Activated CD8-positive, alpha-beta memory T cell treated with anti-CD3 and anti-CD28 coated beads, Interleukin-2, amount 10 ng/mL, durations not matched to agents 7 days and 5 days (primary cell): ENCODE measurements around the gene GRIA1. TPM values are rescaled to one million over a fixed set of nuclear protein-coding genes. Genes with fewer than 3 reads are reported as not detected.

Source experiments
- ATAC-seq: fragments of 150-1000 bp; cut with Tn5 transposase; one replicate; pipeline ENCODE4 v1.10.0; 2021; ENCODE audit warnings: moderate library complexity
- CTCF ChIA-PET: fragments of 350-600 bp; sonication (Branson Sonifier 250); formaldehyde crosslinking; loops from one replicate; lab custom pipeline; 2021; ENCODE audit warnings: antibody characterized with exemption; lab: Charles Lee
- DNase-seq: peaks from one replicate; pipeline ENCODE4 v3.0.0-alpha.2; 2020
- H3K27ac Mint-ChIP-seq: one replicate; pipeline ENCODE4 v1.8.0; 2021; ENCODE audit warnings: mild to moderate bottlenecking, mixed read lengths
- H3K27me3 Mint-ChIP-seq: one replicate; pipeline ENCODE4 v1.8.0; 2021; ENCODE audit warnings: mixed read lengths
- H3K36me3 Mint-ChIP-seq: one replicate; pipeline ENCODE4 v1.8.0; 2021; ENCODE audit warnings: mild to moderate bottlenecking, mixed read lengths
- H3K4me1 Mint-ChIP-seq: one replicate; pipeline ENCODE4 v1.8.0; 2021; ENCODE audit warnings: mixed read lengths
- H3K4me3 Mint-ChIP-seq: one replicate; pipeline ENCODE4 v1.8.0; 2021; ENCODE audit warnings: mild to moderate bottlenecking, moderate library complexity, mixed read lengths
- H3K9me3 Mint-ChIP-seq: one replicate; pipeline ENCODE4 v1.8.0; 2022; ENCODE audit warnings: low read depth, mixed read lengths
- total RNA-seq, 2 experiments: library from RNA; stranded (reverse); gene quantifications; one replicate each; pipeline ENCODE4 v1.2.3, GENCODE V29; 2021

The GRIA1 gene
- total RNA-seq, 2 experiments from 2014 or later, result not detected

DNA sequence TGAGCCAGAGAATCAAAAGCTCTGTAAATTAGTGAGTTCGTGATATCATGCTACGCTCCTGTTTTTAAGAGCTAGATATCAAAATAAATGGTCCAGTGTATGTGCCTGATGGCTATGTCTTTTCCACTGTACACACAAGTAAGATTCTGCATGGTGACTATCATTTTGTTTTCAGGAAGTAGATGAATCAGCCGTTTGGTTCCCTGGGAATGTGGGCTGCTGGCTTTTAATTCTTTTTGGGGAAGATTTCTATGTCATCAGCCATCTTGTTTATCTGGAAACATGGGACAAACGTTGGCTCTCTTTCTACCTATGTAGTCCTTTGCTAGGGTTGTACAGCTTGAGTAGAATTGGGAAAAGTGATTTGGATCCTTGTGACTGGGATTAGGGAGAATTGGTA is 126.7 kb downstream of the GRIA1 start:
- Mint-ChIP-seq H3K4me1 (no peaks in the 10 kb centered on the region), H3K27ac (no peak overlapping the region), H3K9me3 (no peaks in the 10 kb centered on the region), H3K36me3 (no peaks in the 10 kb centered on the region), H3K4me3 (no peak overlapping the region), H3K27me3 (no peaks in the 10 kb centered on the region)
- DNase-seq (no peak), ATAC-seq (no peak)
- CTCF ChIA-PET, result no interaction called here

DNA sequence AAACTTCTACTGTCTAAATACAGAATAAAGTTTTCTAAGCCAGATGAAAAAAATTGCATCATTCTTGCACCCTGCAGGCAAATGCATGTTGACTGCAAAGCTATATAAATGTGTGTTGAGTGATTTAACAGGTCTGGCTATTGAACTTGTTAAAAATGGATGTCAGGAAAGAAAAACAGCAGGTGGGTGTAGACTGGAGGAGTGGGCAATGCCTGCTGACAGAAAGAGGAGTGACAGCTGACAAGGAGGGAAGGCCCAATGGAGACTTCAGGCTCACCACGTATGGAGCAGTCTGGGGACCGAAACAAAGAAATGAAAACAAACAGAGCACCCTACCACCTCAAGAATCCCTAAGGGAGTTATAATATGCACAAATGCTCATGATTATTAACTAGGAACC is 127.8 kb downstream of the GRIA1 start:
- no peak for ATAC-seq

DNA sequence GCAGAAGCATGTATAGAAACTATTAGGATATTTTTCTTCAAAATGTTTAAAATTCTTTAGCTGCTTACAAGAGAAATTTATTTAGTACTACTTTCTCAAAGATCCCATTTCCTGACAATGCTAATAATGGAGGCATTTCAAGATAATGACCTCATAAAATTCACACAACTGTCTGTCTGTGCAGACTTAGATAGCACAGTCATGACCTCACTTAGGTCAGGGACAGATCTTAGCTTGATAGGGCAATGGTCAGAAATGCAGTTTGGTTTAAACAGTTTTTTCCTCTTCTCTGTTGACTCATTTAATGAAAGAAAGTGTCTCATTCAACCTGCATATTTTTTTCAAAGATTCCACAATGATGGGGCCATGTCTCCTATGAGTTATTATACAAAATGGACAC is 128.4 kb downstream of the GRIA1 start:
- Mint-ChIP-seq H3K4me3 (no peak overlapping the region), H3K27me3 (no peaks in the 10 kb centered on the region), H3K36me3 (no peaks in the 10 kb centered on the region), H3K27ac (no peak overlapping the region), H3K9me3 (no peaks in the 10 kb centered on the region), H3K4me1 (no peaks in the 10 kb centered on the region)
- CTCF ChIA-PET, result no interaction called here
- DNase-seq, result no peak
- no peak for ATAC-seq

More for the DNA sequence above, 127.8 kb downstream of the GRIA1 start:
- H3K9me3 Mint-ChIP-seq, result no peaks in the 10 kb centered on the region
- H3K4me1 Mint-ChIP-seq, result no peaks in the 10 kb centered on the region
- no peaks in the 10 kb centered on the region for H3K36me3 Mint-ChIP-seq
- DNase-seq, result no peak
- CTCF ChIA-PET, result no interaction called here
- H3K27me3 Mint-ChIP-seq, result no peaks in the 10 kb centered on the region
- H3K4me3 Mint-ChIP-seq, result no peak overlapping the region
- no peak overlapping the region for H3K27ac Mint-ChIP-seq

DNA sequence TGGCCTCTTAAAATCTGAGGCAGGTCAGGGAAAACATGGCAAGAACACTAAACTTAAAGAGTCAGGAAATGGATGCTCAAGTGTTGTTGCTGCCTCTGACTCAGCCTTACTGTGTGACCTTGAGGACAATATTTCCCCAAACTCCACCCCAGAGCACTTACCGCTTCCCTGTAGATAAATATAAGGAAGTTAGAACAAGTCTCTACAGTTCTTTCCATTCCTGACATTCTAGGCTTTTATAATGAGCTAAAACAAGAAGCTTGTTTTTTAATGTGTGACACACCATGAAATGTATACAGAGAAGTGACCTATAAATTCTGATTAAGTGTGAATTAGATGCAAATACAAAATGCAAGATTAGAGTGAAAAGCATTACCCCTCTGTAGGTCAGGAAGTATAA is 129.3 kb downstream of the GRIA1 start:
- no peak for DNase-seq
- CTCF ChIA-PET, result no interaction called here
- H3K9me3 Mint-ChIP-seq, result no peaks in the 10 kb centered on the region
- no peak for ATAC-seq
- H3K4me1 Mint-ChIP-seq, result no peaks in the 10 kb centered on the region
- H3K27ac Mint-ChIP-seq, result no peak overlapping the region
- no peaks in the 10 kb centered on the region for H3K36me3 Mint-ChIP-seq
- H3K4me3 Mint-ChIP-seq, result no peak overlapping the region
- no peaks in the 10 kb centered on the region for H3K27me3 Mint-ChIP-seq

DNA sequence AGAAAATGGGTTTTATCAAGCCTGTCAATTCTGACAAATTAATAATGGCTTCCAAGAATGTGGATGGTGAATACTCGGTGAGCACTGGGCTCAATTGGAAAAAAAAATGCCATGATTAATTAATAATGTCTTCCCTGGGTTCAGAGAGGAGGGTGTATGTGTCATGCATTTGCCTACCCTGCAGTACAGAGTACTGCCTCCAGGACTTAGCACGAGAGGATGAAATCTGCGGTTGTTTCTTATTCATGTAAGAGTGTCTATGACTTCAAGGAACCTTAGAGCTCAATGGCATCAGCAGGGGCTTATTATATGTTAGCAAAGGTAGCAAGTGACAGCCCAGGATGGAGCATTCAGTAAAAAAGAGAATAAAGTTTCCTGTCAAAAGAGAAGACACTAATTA is 132.7 kb downstream of the GRIA1 start:
- CTCF ChIA-PET, result no interaction called here
- Mint-ChIP-seq H3K27ac (no peak overlapping the region), H3K27me3 (no peaks in the 10 kb centered on the region), H3K4me1 (no peaks in the 10 kb centered on the region), H3K4me3 (no peak overlapping the region), H3K36me3 (no peaks in the 10 kb centered on the region), H3K9me3 (no peaks in the 10 kb centered on the region)
- ATAC-seq, result no peak
- DNase-seq, result no peak

DNA sequence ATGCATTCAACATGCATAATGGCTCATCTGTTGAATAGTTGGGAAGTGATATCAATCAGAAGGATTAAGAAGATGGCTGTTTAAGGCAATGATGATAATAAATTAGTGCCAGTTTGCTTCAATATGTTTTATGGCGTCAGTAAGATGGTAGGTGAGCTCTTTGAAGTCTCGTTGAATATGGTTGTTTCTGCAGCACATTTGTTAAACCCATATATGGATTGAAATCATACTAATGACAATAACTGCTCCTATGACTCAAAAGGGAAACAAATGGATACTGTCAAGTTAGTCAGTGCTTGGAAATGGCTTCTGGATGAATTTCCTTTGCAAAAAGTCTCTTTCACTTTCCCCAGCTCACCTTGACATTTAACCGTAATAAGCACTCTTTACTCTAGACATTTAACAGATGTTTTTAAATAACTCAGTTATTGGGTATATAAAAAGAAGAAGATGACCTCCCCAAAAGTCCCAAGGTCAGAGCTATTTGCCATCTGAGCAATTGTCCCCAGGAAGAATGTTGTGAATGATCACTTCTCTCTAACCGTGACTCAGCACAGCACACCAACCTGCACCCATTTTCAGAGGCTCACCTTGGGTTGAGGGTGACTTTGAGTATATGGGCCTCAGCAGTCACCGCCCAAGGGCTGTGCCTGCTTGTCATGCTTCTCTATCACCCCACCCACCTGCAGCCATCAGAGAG is 133.4 kb downstream of the GRIA1 start:
- no peak for DNase-seq
- Mint-ChIP-seq H3K27me3 (no peaks in the 10 kb centered on the region), H3K4me1 (no peaks in the 10 kb centered on the region), H3K36me3 (no peaks in the 10 kb centered on the region), H3K27ac (no peak overlapping the region), H3K4me3 (no peak overlapping the region), H3K9me3 (no peaks in the 10 kb centered on the region)
- CTCF ChIA-PET, result no interaction called here
- ATAC-seq, result no peak

DNA sequence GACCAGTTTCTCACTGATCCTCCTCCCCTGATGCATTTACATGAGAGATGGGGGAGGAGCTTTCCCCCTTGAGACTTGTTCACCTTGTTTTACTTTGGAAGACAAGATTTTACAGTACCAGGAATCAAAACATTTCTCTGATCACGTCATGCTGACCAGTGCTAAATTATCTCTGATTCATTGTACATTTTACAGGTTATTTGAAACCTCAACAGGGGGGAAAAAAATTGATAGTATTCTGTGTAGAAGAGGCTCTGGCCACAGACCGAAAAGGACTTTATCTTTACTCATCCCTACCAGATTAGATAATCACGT is 133.9 kb downstream of the GRIA1 start:
- Mint-ChIP-seq H3K36me3 (no peaks in the 10 kb centered on the region), H3K27ac (no peak overlapping the region), H3K4me3 (no peak overlapping the region), H3K27me3 (no peaks in the 10 kb centered on the region), H3K4me1 (no peaks in the 10 kb centered on the region), H3K9me3 (no peaks in the 10 kb centered on the region)
- CTCF ChIA-PET, result no interaction called here
- ATAC-seq (no peak), DNase-seq (no peak)

DNA sequence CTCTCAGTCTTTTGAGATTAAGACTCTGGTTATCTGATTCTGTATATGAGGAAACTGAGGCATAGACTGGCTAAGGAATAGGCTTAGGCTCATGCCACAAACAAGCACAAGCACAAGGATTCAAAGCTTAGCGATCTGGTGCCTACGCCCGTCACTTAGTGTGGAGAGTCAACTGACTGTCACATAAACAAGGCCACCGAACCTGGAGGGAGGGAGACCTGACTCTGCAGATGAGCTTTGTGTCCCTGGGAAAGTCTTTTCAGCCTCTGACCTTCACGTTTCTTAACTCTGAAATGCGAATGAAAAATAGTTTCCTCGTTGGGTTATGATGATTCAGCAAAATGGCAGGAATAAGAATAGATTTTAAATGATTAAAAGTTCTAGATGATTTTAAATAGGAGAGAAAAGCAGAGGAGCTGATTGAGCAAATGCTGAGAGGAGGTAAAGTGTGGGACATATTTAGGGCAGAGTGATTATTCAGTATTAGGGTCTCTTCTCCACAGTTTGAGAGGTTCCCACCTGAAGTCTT is 135.4 kb downstream of the GRIA1 start:
- Mint-ChIP-seq H3K27ac (no peak overlapping the region), H3K9me3 (no peaks in the 10 kb centered on the region), H3K27me3 (no peaks in the 10 kb centered on the region), H3K4me1 (no peaks in the 10 kb centered on the region), H3K4me3 (no peak overlapping the region), H3K36me3 (no peaks in the 10 kb centered on the region)
- CTCF ChIA-PET, result no interaction called here
- DNase-seq (no peak), ATAC-seq (no peak)

DNA sequence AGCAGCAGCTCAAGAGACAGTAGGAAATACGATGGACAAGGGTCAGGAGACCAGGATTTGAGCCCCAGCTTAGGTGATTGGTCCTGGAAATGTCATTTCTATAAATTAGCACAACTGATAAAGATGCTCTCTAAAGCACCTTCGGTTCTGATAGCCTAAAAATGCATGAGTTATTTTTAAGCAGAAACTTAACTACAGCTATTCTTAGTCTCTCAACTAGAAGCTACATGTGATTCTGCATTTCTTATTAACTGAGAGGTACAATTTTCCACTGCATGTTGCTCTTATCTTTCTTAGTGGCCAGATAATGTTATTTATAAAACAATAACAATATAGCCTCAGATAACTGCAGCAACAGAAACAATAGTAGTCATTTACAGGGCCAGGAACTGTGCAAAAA is 136.4 kb downstream of the GRIA1 start:
- no peak overlapping the region for H3K4me3 Mint-ChIP-seq
- DNase-seq, result no peak
- CTCF ChIA-PET, result no interaction called here
- H3K27me3 Mint-ChIP-seq, result no peaks in the 10 kb centered on the region
- H3K36me3 Mint-ChIP-seq, result no peaks in the 10 kb centered on the region
- H3K27ac Mint-ChIP-seq, result no peak overlapping the region
- H3K9me3 Mint-ChIP-seq, result no peaks in the 10 kb centered on the region
- no peaks in the 10 kb centered on the region for H3K4me1 Mint-ChIP-seq
- no peak for ATAC-seq

DNA sequence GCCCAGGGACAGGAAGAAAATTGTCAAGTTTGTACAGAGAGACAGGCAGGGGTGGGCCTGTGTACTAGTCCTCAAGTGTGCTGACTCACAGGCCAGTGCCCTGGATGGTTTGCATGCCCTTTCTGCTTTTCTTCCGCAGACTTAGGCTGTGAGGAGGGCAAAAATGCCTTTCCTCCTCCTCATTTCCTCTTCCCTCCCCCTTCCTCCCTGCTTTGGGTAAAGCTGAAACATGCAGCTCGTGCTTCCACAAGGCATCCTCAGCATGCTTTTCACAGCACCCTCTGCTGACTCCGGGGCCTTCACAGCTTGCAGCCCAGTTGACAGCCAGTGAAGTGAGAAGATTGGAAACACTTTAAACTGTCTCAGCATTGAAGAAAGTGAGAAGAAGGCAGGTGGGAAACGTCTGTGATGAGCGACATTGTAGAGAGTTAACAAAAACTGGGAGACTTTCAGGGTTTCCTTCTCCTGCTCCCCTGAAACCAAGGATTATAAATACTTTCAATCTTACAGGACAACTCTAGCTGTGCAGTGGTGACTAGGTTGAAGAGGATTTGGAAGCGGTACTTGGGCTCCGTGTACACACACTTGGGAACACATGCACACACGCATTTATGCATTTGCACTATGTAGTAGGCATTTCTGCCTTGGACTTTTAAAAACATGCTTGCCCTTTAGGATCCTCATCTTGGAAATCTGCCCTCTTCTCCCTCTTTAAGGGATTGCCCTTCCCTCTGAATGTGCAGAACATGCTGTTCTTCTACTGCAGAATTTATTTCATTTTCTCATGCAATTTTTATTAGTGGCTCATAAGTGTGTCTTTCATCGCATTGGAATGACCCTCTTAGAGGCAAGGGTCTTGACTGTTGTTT is 138.8 kb downstream of the GRIA1 start:
- no peak for ATAC-seq
- H3K36me3 Mint-ChIP-seq, result no peaks in the 10 kb centered on the region
- CTCF ChIA-PET, result no interaction called here
- H3K27me3 Mint-ChIP-seq, result no peaks in the 10 kb centered on the region
- H3K27ac Mint-ChIP-seq, result no peak overlapping the region
- H3K4me1 Mint-ChIP-seq, result no peaks in the 10 kb centered on the region
- H3K4me3 Mint-ChIP-seq, result no peak overlapping the region
- H3K9me3 Mint-ChIP-seq, result no peaks in the 10 kb centered on the region
- DNase-seq, result no peak

DNA sequence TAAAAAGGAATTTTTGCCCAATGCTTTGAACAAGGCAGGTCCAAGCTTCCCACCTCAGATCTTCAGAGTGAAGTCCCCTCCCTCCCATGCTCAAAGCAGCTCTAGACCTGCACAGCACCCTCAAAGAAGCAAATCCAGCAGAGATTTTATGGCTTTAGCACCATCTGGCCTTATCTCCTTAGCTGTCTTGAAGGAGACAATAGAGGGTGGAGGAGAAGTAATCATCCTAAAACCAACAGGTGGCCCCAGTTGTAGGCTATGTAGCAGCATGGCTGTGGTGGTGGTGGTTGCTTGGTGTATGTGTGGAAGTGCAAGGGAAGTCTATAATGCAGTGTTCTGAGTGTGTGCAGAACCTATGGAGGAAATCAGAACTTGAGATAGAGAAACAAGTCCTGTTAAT is 140.1 kb downstream of the GRIA1 start:
- CTCF ChIA-PET, result no interaction called here
- H3K27ac Mint-ChIP-seq, result no peak overlapping the region
- H3K4me3 Mint-ChIP-seq, result no peak overlapping the region
- ATAC-seq (no peak), DNase-seq (no peak)
- no peaks in the 10 kb centered on the region for H3K9me3 Mint-ChIP-seq
- H3K36me3 Mint-ChIP-seq, result no peaks in the 10 kb centered on the region
- no peaks in the 10 kb centered on the region for H3K4me1 Mint-ChIP-seq
- H3K27me3 Mint-ChIP-seq, result no peaks in the 10 kb centered on the region

DNA sequence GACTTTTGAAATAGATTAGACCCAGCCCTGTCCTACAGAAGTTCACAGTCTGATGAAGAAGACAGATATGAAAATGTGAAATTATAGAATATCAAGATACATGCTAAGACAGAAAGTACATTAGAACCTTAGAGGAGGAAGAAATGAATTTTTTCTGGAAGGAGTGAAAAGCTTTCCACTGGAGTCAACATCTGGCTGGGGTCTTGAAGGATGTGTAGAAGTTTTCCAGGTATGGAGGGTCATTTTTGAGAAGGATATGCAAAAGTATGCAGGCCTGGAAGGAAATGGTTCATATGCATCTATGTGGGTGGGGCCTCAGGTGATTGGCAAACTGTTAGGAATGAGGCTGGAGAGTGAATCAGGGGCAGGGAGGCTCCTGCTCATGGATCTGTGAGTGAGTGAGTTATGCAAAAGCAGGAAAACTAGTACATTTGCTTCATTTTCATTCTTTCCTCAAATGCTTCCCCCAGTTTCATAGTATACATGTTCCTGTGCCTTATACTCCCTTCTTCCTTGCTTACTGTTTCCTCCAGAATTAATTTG is 142.3 kb downstream of the GRIA1 start:
- ATAC-seq (no peak), DNase-seq (no peak)
- Mint-ChIP-seq H3K27ac (no peak overlapping the region), H3K9me3 (no peaks in the 10 kb centered on the region), H3K27me3 (no peaks in the 10 kb centered on the region), H3K36me3 (no peaks in the 10 kb centered on the region), H3K4me3 (no peak overlapping the region), H3K4me1 (no peaks in the 10 kb centered on the region)
- CTCF ChIA-PET, result no interaction called here

DNA sequence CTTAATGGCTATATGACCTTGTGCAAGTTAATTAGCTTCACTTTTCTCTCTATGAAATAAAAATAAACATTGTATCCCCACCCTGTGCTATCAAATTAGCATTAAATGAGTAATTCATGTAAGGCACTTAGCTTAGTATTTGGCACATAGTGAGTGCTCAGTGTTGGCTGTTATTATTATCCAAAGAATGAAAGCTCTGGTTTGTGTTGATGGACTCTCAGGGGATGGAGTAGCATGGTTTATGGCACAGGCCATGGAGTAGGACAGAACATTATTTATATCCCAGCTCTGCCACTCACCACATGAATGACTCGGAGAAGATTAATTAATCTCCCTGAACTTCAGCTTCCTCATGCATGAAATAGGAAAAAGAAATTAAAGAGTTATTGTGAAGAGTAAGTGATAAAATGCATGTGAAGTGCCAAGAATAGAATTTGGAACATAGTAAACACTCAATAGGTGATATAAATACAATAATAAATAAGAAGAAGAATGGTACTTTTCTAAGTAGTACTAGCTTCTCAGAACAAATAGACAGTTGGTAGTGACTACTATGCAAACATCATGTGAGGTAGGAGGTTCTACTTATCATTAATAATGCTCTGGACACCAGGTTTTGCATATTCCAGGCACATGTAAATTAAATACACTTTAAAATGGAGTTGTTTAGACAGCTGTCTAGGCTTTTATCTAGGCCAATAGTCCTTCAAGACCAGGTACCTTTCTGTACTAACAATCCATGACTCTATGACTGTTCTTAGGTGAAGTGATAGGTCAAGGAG is 146.4 kb downstream of the GRIA1 start:
- no peak for ATAC-seq
- DNase-seq, result no peak
- no peaks in the 10 kb centered on the region for H3K4me1 Mint-ChIP-seq
- no peak overlapping the region for H3K27ac Mint-ChIP-seq
- no peaks in the 10 kb centered on the region for H3K36me3 Mint-ChIP-seq
- H3K27me3 Mint-ChIP-seq, result no peaks in the 10 kb centered on the region
- CTCF ChIA-PET, result no interaction called here
- H3K4me3 Mint-ChIP-seq, result no peak overlapping the region
- H3K9me3 Mint-ChIP-seq, result no peaks in the 10 kb centered on the region
